HepG2 (cell line): ENCODE data around the gene HS3ST5. TPM values are rescaled to one million over a fixed set of nuclear protein-coding genes. Genes with fewer than 3 reads are reported as not detected.

Source experiments
- ATAC-seq: fragments of 200-7000 bp; cut with Tn5 transposase; 3 replicates; pipeline ENCODE4 v1.9.1; 2020; ENCODE audit warnings: mild to moderate bottlenecking, moderate library complexity
- BruUV-seq: library from RNA; stranded (reverse); fragments of 400-500 nt; replicated peaks from 2 replicates; lab custom pipeline; 2021; lab: Mats Ljungman, UMichigan
- CTCF ChIA-PET: fragments of 300-600 bp; formaldehyde crosslinking; extraction: SDS; loops from one replicate; lab custom pipeline; 2021; ENCODE audit warnings: low total read pairs, inconsistent platforms, low intra/inter-chr PET ratio; lab: Yijun Ruan, JAX
- POLR2A ChIA-PET: fragments of 350-600 bp; sonication (Branson Sonifier 250); formaldehyde crosslinking; loops from one replicate; lab custom pipeline; 2020; ENCODE audit warnings: antibody characterized with exemption, inconsistent platforms; lab: Yijun Ruan, JAX
- DNase-seq: peaks from one replicate; pipeline ENCODE4 v3.0.0-alpha.2; 2015; ENCODE audit warnings: low spot score
- FAIRE-seq: peaks from 3 replicates; lab custom pipeline; 2011; peaks lifted over from hg19 to GRCh38; lab: Jason Lieb, UNC
- H2AFZ ChIP-seq: one replicate; pipeline ENCODE4 v1.6.1; 2011; ENCODE audit warnings: low read length, inconsistent platforms
- H3K27ac ChIP-seq: fragments of 300-600 bp; 3 replicates; pipeline ENCODE4 v1.8.0; 2011; ENCODE audit warnings: mixed run types, mild to moderate bottlenecking, mixed read lengths, low read length, inconsistent platforms; ENCODE audit not compliant: insufficient read depth; ENCODE audit errors: extremely low read length
- H3K27me3 ChIP-seq, 2 experiments: fragments of 200-600 bp in 1 of 2; 2 replicates in 1 of 2; 3 replicates in 1 of 2; pipeline versions ENCODE4 v1.6.0 to v1.8.0; 2011; ENCODE audit warnings: low read length in 2 of 2, mild to moderate bottlenecking in 2 of 2, moderate library complexity in 2 of 2, inconsistent platforms in 1 of 2; ENCODE audit not compliant: insufficient read depth in 2 of 2, control insufficient read depth in 1 of 2
- H3K36me3 ChIP-seq, 2 experiments: fragments of 200-600 bp in 1 of 2; replicated peaks in 1 of 2; 2 replicates in 1 of 2; 3 replicates in 1 of 2; pipeline versions ENCODE4 v1.5.1 to v1.8.0; 2011; ENCODE audit warnings: low read length in 2 of 2, inconsistent platforms in 1 of 2; ENCODE audit not compliant: insufficient read depth in 2 of 2, control insufficient read depth in 1 of 2
- H3K4me1 ChIP-seq: 2 replicates; pipeline ENCODE4 v1.5.1; 2012; ENCODE audit warnings: low read length, inconsistent platforms; ENCODE audit not compliant: insufficient read depth
- H3K4me2 ChIP-seq: 2 replicates; pipeline ENCODE4 v1.6.0; 2011; ENCODE audit warnings: low read depth, low read length, inconsistent platforms
- H3K4me3 ChIP-seq, 3 experiments: fragments of 200-600 bp in 1 of 3; sonication (generic), shearing (Covaris generic) in 1 of 3; replicated peaks in 1 of 3; 2 replicates each; pipeline ENCODE4 v1.5.1; 2011 to 2016; ENCODE audit warnings: low read length in 3 of 3, inconsistent platforms in 2 of 3, low read depth in 2 of 3, mild to moderate bottlenecking in 2 of 3, control low read depth in 1 of 3, mixed read lengths in 1 of 3; ENCODE audit not compliant: insufficient read depth in 1 of 3
- H3K79me2 ChIP-seq: one replicate; pipeline ENCODE4 v1.6.1; 2011; ENCODE audit warnings: low read length, inconsistent platforms; ENCODE audit not compliant: insufficient read depth
- H3K9ac ChIP-seq: 2 replicates; pipeline ENCODE4 v1.6.0; 2011; ENCODE audit warnings: mild to moderate bottlenecking, low read depth, low read length, inconsistent platforms; ENCODE audit not compliant: insufficient read depth
- H3K9me3 ChIP-seq: 2 replicates; pipeline ENCODE4 v1.5.1; 2012; ENCODE audit warnings: mild to moderate bottlenecking, low read length
- H4K20me1 ChIP-seq: 2 replicates; pipeline ENCODE4 v1.6.0; 2011; ENCODE audit warnings: inconsistent platforms, mild to moderate bottlenecking, low read length, moderate library complexity; ENCODE audit not compliant: insufficient read depth
- DPF2 ChIP-seq: sonication (generic); formaldehyde crosslinking; IDR thresholded peaks from 2 replicates; pipeline ENCODE4 v1.4.0; 2020; ENCODE audit warnings: mild to moderate bottlenecking, low read depth, missing genetic modification reagents, borderline replicate concordance
- ESRRA ChIP-seq: sonication (generic); formaldehyde crosslinking; IDR thresholded peaks from 2 replicates; pipeline ENCODE4 v1.5.1; 2020; ENCODE audit warnings: mild to moderate bottlenecking, low read depth, missing genetic modification reagents
- HCFC1 ChIP-seq: fragments of 150-350 bp; IDR thresholded peaks from 2 replicates; pipeline ENCODE4 v1.6.1; 2014; ENCODE audit warnings: low read depth, low read length
- KDM4B ChIP-seq: sonication (generic); formaldehyde crosslinking; IDR thresholded peaks from 2 replicates; pipeline ENCODE4 v1.4.0; 2020; ENCODE audit warnings: missing genetic modification reagents
- MAFF ChIP-seq: IDR thresholded peaks from 2 replicates; pipeline ENCODE4 v1.6.1; 2011; ENCODE audit warnings: low read depth, low read length, improper control_type of control experiment
- MAFK ChIP-seq, 2 experiments: IDR thresholded peaks in 1 of 2; conservative IDR thresholded peaks in 1 of 2; 2 replicates each; pipeline ENCODE4 v1.6.1; 2011; ENCODE audit warnings: improper control_type of control experiment in 2 of 2, low read length in 2 of 2
- NFATC3 ChIP-seq: sonication (generic); formaldehyde crosslinking; IDR thresholded peaks from 2 replicates; pipeline ENCODE4 v1.5.1; 2020; ENCODE audit warnings: mild to moderate bottlenecking, missing genetic modification reagents
- NFE2L2 ChIP-seq: fragments of 150-350 bp; IDR thresholded peaks from 2 replicates; pipeline ENCODE4 v1.6.1; 2014; ENCODE audit warnings: low read length
- PTBP1 ChIP-seq: fragments of 200-400 bp; formaldehyde crosslinking; IDR thresholded peaks from 2 replicates; pipeline ENCODE4 v1.6.1; 2018; ENCODE audit warnings: low read length, low read depth; ENCODE audit not compliant: poor library complexity, severe bottlenecking
- RBM39 ChIP-seq: fragments of 200-400 bp; formaldehyde crosslinking; IDR thresholded peaks from one replicate; pipeline ENCODE4 v1.6.1; 2018; ENCODE audit warnings: antibody characterized with exemption, mild to moderate bottlenecking, low read depth, low read length; ENCODE audit not compliant: poor library complexity, severe bottlenecking
- SNRNP70 ChIP-seq: fragments of 200-400 bp; formaldehyde crosslinking; IDR thresholded peaks from 2 replicates; pipeline ENCODE4 v1.6.1; 2017; ENCODE audit warnings: mild to moderate bottlenecking, low read depth, low read length, moderate library complexity
- USF2 ChIP-seq, 2 experiments: sonication (generic) in 1 of 2; formaldehyde crosslinking in 1 of 2; IDR thresholded peaks; 2 replicates each; pipeline versions ENCODE4 v1.5.1 to v1.6.1; 2011 to 2020; ENCODE audit warnings: borderline replicate concordance in 1 of 2, low read depth in 1 of 2, low read length in 1 of 2, mild to moderate bottlenecking in 1 of 2, missing genetic modification reagents in 1 of 2, moderate library complexity in 1 of 2
- ZNF205 ChIP-seq: IDR thresholded peaks from 2 replicates; pipeline ENCODE4 v1.6.1; 2018; ENCODE audit warnings: missing biosample characterization, missing genetic modification reagents
- ZNF329 ChIP-seq: sonication (generic); formaldehyde crosslinking; IDR thresholded peaks from 2 replicates; pipeline ENCODE4 v1.9.0; 2021; ENCODE audit warnings: low read depth, mild to moderate bottlenecking, missing genetic modification reagents
- ZNF446 ChIP-seq: sonication (generic); formaldehyde crosslinking; IDR thresholded peaks from 2 replicates; pipeline ENCODE4 v1.5.0; 2020; ENCODE audit warnings: mild to moderate bottlenecking, missing genetic modification reagents
- ZNF503 ChIP-seq: sonication (generic); formaldehyde crosslinking; IDR thresholded peaks from 2 replicates; pipeline ENCODE4 v1.4.0; 2020; ENCODE audit warnings: missing genetic modification reagents
- ZNF777 ChIP-seq: sonication (generic); formaldehyde crosslinking; IDR thresholded peaks from 2 replicates; pipeline ENCODE4 v1.4.0; 2020; ENCODE audit warnings: missing genetic modification reagents
- WGBS: methylation state at CpG from one replicate; pipeline ENCODE4 v1.1.6; 2017; ENCODE audit warnings: low lambda C conversion rate; 5-methylcytosine and 5-hydroxymethylcytosine counted together
- in situ Hi-C: cut with HindIII; loops from 2 replicates; pipeline ENCODE4 v1.10.0; 2017; ENCODE audit warnings: low pct_unique_long_range_greater_than_20kb; ENCODE audit not compliant: extremely low pct_ligation_motif_present
- intact Hi-C: fragments of 100-400 bp; cut with micrococcal nuclease; formaldehyde crosslinking; loops from one replicate; pipeline ENCODE4 v1.10.0; 2022; ENCODE audit not compliant: unreplicated experiment
- polyA plus RNA-seq, 8 experiments: library from polyadenylated mRNA; depleted of rRNA in 3 of 8; stranded (reverse) in 7 of 8; unstranded in 1 of 8; fragments of >200 nt; fragmentation: Illumina TruSeq in 4 of 8; extraction: Trizol in 4 of 8; gene quantifications; 2 replicates each; pipeline versions ENCODE4 v1.2.1 to v1.2.3, GENCODE V29; 2011 to 2016; ENCODE audit warnings: low read depth in 4 of 8, missing spikeins in 1 of 8, mixed read lengths in 1 of 8; ENCODE audit not compliant: insufficient read depth in 1 of 8
- total RNA-seq, 5 experiments: library from RNA; depleted of rRNA; stranded (reverse); fragments of >200 nt; fragmentation: Illumina TruSeq; extraction: Trizol; gene quantifications; 2 replicates each; pipeline ENCODE4 v1.2.3, GENCODE V29; 2016; ENCODE audit warnings: low read depth in 1 of 5
- TF ChIP-seq, protein P1 (sequence below): sonication (generic); formaldehyde crosslinking; IDR thresholded peaks from 2 replicates; pipeline ENCODE4 v1.8.0; 2022; ENCODE audit warnings: missing genetic modification reagents, low read depth, mild to moderate bottlenecking, borderline replicate concordance

HS3ST5 gene
- total and polyA plus RNA-seq, 2 of the 13 experiments (the other 11 are each of a cell fraction or from before 2014, with no cell fraction given), result 1.1 to 1.6 TPM

- H4K20me1 ChIP-seq, result no peaks in the 10 kb centered on the region
- CTCF ChIA-PET, result no interaction called here
- BruUV-seq, result no TSS peak
- TF ChIP-seq DPF2 (no peak), ZNF205 (CRISPR knock-in tag) (no peak), MAFF (peak; percentile 87), ZNF446 (no peak), ZNF503 (CRISPR knock-in tag) (no peak), ESRRA (CRISPR knock-in tag) (no peak), NFATC3 (CRISPR knock-in tag) (no peak), SNRNP70 (no peak), ZNF777 (CRISPR knock-in tag) (no peak), RBM39 (no peak), MAFK (conservative IDR thresholded peaks at IDR 0.05 in 1 of 2, IDR thresholded peaks at IDR 0.05 in 1 of 2; ENCODE audit: low read length in 2 of 2) (peak; percentile 79 to 94), HCFC1 (no peak), ZNF329 (CRISPR knock-in tag) (no peak), PTBP1 (no peak), NFE2L2 (0 out of 2 replicates have a peak, but pooled peaks have one; percentile 3), KDM4B (CRISPR knock-in tag) (no peak), USF2 (IDR thresholded peaks at IDR 0.05; ENCODE audit: low read depth, low read length) (no peak), USF2 (CRISPR knock-in tag; IDR thresholded peaks at IDR 0.05; ENCODE audit: borderline replicate concordance) (no peak)
- TF ChIP-seq, protein P1, sequence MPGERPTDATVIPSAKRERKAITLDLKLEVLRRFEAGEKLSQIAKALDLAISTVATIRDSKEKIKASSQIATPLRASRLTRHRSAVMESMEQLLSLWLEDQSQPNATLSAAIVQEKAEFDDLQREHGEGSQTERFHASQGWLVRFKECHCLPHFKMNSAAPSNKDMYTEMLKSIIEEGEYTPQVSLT (CRISPR knock-in tag), result no peak
- ATAC-seq (no peak), DNase-seq (no peak), FAIRE-seq (no peak)
- no peaks in the 10 kb centered on the region for H3K4me1 ChIP-seq
- no peak overlapping the region for H2AFZ ChIP-seq
- no peaks in the 10 kb centered on the region for H3K79me2 ChIP-seq
- 81% methylated on average over 2 of the region's 2 CpGs for WGBS
- H3K4me2 ChIP-seq, result no peak overlapping the region
- H3K9ac ChIP-seq, result no peak overlapping the region
- intact Hi-C loops (no loop called here), in situ Hi-C loops (no loop called here)
- H3K4me3 ChIP-seq, result no peak overlapping the region
- POLR2A ChIA-PET, result no interaction called here
- no peaks in the 10 kb centered on the region for H3K36me3 ChIP-seq
- H3K27me3 ChIP-seq, result no peaks in the 10 kb centered on the region
- H3K9me3 ChIP-seq, result no peaks in the 10 kb centered on the region
- no peak overlapping the region for H3K27ac ChIP-seq
Measured at GRCh38 chr6:114087496-114087895, 255.3 kb downstream of the HS3ST5 start.
